ENCODE data around the gene NAA25.

DNA sequence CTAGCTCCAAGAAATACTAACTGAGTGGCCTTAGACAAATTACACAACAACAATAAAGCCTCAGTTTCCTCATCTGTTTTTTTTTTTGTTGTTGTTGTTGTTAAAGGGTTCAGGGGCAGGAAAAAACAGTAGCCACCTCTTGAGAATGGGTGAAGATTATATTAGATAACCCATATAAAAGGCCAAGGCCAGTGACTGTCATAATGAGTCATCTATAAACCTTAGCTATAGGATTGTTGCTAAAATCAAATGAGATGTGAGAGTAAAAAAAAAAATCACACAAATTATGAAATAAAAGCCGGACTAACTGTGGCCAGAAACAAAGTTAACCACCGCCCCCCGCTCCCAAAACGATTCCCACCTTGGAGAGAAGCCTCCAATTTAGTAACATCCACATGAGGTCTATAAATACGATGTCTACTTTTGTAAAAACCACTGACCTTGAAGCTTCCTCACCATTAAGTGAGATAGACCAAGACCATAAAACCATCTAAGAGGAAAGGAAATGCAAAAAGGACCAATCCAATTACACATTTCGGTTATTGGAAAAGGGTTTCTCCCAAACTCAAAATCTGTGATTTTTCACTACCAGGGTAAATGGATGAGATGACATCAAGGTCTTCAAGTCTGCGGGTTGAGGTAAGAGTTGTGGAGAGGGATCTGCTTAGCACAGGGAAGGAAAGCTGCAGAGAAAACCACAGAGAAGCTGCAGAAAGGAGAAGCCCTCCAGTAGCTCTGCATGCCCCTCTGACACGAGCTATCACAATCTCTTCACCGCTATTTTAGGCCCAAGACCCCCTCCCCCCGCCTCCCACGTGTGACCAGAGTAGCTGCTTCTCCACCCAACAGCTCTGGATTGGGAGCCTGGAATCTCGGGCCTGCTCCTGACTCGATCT is 1.0 kb downstream of the NAA25 start:
- TF ChIP-seq, protein P1, sequence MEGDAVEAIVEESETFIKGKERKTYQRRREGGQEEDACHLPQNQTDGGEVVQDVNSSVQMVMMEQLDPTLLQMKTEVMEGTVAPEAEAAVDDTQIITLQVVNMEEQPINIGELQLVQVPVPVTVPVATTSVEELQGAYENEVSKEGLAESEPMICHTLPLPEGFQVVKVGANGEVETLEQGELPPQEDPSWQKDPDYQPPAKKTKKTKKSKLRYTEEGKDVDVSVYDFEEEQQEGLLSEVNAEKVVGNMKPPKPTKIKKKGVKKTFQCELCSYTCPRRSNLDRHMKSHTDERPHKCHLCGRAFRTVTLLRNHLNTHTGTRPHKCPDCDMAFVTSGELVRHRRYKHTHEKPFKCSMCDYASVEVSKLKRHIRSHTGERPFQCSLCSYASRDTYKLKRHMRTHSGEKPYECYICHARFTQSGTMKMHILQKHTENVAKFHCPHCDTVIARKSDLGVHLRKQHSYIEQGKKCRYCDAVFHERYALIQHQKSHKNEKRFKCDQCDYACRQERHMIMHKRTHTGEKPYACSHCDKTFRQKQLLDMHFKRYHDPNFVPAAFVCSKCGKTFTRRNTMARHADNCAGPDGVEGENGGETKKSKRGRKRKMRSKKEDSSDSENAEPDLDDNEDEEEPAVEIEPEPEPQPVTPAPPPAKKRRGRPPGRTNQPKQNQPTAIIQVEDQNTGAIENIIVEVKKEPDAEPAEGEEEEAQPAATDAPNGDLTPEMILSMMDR (IDR thresholded peaks at IDR 0.05), result no peak
- TF ChIP-seq POLR2AphosphoS5 (IDR thresholded peaks at IDR 0.05) (no peak), POLR2A (IDR thresholded peaks at IDR 0.05) (no peak)

Data from prostate gland (tissue), 2 donors.